GM21723 (cell line): ENCODE measurements around the gene SYTL3.
"Not testable (repeated sequence)": the region's sequence is repeated elsewhere in the genome, so short reads cannot be mapped to it uniquely, and the experiment has no call there.

Experiments used
- ATAC-seq: cut with Tn5 transposase; IDR thresholded peaks from one replicate; pipeline ENCODE4 v1.9.1; 2021; ENCODE audit warnings: mild to moderate bottlenecking, moderate library complexity; ENCODE audit not compliant: unreplicated experiment

SYTL3 gene

GRCh38 chr6:158786645-158787304, 136.9 kb downstream of the SYTL3 start:
- no peak for ATAC-seq

GRCh38 chr6:158787395-158787794, 137.5 kb downstream of the SYTL3 start:
- ATAC-seq = no peak

- no peak for ATAC-seq
These were observed 139.5 kb downstream of the SYTL3 start for GRCh38 chr6:158789115-158789917.

- ATAC-seq = no peak
These were observed 141.5 kb downstream of the SYTL3 start for GRCh38 chr6:158791274-158791855.

- not testable (repeated sequence) for ATAC-seq
These were observed 142.7 kb downstream of the SYTL3 start for GRCh38 chr6:158792505-158792904.

DNA sequence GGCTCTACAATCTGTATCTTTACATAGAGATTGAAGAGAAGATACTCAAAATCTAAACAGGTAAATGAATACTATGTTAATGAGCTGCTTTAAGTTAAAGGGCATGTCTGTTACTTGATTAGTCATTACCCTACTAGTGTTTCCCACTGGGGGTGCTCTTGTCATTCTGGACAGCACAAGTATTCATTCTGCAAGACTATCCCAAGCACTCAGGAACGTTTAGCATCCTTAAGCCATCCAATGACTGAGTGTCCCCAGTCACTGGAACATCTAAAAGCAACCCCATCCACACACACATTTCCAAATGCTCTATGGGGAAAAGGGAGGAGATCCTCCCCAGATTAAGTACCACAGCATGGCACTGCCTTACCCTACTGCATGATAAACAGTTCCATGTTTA, 143.6 kb downstream of the SYTL3 start:
- ATAC-seq = peak; percentile 71

- ATAC-seq = no peak
These were observed 145.7 kb downstream of the SYTL3 start for GRCh38 chr6:158795516-158795915.

- no peak for ATAC-seq
These were observed 146.5 kb downstream of the SYTL3 start for GRCh38 chr6:158796353-158796752.

DNA sequence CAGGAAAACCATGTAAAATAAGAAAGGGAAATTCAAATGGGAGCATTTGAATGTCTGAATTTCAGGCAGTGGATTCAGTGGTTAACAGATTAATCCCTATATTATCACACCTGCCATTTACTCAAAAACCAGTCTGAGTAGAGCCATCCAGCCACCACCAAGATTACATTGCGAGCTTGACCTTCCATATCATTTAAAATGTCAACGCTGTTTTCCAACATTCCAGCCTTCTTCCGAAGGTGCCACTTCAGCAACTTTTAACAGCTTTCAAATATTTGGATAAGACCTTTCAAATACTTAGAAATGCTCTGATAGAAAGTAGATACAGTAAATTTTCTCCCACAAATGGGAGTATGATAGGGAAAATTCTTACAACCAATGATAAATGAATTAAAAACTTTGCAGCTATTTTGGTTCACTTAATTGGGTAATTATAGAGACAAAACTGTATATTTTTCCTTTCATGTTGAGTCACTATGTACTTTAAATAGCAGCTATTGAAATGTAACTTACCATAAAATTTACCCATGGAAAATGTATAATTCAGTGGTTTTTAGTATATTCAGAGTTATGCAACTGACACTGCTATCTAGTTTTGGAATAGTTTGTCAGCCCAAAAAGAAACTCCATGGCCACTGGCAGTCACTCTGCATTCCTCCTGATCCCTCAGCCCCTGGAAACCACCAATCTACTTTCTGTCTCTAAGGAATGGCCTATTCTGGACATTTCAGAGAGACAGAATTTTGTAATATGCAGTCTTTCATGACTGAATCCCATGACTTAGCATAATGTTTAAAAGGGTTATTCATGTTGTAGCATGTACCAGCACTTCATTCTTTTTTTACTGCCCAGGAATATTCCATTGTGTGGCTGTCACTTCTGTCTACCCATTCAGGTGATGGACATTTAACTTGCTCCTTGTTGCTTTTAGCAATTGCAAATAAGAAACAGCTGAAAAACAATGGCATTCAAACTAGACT, 147.8 kb downstream of the SYTL3 start:
- ATAC-seq = no peak

- ATAC-seq = no peak
These were observed 148.5 kb downstream of the SYTL3 start for GRCh38 chr6:158798311-158798710.

DNA sequence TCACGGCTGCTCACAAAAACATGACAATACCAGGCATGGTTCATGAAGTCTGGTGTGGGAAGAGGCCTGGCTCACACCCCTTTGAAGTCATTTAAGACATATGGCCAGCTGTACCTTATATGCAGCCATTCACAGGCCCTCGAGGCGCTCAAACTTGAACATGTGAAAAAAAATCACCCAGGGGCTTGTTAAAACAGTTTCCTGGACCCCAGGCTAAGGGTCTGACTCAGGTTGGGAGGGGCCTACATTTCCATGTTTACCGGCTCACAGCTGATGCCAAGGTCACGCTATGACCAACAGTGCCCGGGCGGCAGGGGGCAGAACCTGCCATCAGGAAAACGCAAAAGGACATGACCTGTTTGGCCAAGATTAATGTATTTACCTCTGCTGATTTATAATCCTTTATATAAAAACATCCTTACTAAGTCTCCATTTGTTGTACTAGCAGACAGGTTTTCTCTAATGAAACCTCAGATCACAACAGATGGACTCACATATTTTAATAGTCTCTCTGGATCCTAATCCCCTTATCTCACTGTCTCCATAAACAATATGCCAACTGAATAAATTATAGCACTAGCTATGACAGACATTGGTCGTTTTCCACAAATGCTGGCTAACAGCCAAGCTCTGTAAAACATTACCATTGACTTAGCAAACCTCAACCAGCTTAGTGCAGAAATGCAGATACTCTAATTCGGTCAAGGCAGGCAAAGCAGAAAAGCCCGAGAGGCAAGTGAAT, 149.4 kb downstream of the SYTL3 start:
- no peak for ATAC-seq

DNA sequence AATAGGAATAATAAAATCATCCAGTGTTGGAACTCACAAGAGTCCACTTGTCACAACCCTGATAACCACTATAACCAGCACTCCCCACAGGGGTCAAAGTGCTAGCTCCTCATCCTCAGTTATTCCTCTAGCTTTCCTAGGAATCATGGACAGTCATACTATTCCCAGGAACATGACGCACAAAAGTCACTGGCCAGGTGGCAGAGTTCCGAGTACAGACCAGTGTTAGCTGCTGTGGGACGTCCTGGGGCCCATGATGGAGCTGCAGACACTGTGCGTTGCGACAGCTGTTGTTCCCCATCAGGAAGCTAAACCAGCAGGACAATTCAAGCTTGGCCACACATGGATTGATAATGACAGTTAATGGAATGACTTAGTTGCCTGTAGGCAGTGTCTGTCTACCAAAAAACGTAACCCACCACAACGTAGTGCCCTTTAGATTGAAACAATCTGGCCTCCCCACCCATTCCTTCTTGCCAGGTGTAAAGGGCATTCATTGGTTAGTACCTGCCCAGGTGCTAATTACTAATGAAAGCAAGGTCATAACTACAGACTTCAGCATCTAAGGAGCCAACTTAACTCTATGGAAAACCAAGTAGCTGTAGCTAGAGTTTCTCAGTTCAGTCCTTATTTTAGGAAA, 151.9 kb downstream of the SYTL3 start:
- ATAC-seq = no peak

GRCh38 chr6:158803733-158804143, 153.9 kb downstream of the SYTL3 start:
- ATAC-seq = peak; percentile 69

DNA sequence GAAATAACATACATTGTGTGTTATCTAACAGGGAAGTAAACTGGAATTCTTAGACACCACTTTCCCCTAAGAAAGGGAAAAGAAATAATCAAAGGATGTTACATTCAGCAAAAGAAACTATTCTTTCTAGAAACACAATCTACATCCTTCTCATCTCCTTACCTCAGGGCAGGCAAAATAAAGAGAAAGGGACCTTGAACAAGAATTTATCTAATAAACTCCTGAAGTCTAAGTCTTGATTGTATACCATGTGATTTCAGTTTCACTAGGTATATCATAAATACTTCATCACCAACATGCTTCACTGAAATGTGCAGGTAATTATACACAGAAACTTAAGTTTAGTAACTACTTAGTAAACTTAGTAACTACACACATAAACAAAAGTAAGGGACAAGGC, 154.4 kb downstream of the SYTL3 start:
- ATAC-seq = no peak

GRCh38 chr6:158805698-158806377, 156.0 kb downstream of the SYTL3 start:
- ATAC-seq = no peak

DNA sequence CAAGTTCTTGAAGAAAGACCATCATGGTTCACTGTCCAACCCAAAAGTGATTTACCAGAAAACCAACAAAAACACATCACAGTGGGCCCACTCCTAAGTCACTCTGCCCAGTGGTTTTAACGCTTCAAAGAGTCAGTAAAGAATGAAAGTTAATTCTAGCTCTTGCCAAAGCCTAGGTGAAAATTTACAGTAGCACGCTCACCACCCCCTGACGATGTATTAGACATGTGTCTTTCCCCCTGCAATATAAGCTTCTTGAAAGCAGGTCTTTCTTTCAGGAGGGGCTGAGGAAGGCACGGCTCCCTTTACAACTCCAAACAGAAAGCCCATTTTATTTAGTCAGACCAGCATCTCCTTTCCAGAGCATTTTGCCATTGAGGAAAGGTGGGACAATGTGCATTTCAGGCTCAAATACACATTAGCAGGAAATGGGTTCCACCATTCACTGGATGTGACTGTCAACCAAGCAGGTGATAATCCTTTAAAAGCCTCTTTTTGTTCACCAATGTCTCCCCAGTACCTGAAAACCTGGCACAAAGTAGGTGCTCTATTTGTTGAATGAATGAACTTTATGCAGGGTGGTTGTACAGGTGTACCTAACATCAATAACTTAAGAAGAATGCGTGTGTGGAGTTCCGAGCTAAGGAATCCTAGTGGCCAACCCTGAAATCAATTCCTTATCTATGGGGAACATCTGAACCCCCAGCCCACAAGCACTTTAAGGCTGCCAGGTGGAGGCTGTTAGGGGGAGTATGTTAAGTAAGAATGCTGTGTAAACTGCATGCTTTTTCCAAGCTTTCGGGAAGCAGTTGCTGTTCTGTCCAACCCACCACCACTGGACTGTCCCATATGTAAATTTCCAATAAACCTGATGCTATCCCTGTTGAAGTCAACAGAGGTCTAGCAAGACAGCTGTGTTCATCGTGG, 157.9 kb downstream of the SYTL3 start:
- no peak for ATAC-seq

- no peak for ATAC-seq
These were observed 158.6 kb downstream of the SYTL3 start for GRCh38 chr6:158808442-158808833.
